Esophagus muscularis mucosa (tissue), 4 donors: ENCODE results near the gene GPR63.

Source experiments
- EP300 ChIP-seq: sonication (generic); formaldehyde crosslinking; IDR thresholded peaks from one replicate; pipeline ENCODE4 v1.6.1; 2017; ENCODE audit warnings: antibody characterized with exemption
- POLR2A ChIP-seq: fragments of 450-650 bp; IDR thresholded peaks from one replicate; pipeline ENCODE4 v1.6.1; 2017; ENCODE audit warnings: antibody characterized with exemption, moderate library complexity, mild to moderate bottlenecking, low read depth
- POLR2AphosphoS5 ChIP-seq, 2 donors: sonication (generic); formaldehyde crosslinking; IDR thresholded peaks; one replicate each; pipeline ENCODE4 v1.6.1; 2017; ENCODE audit warnings: antibody characterized with exemption in 2 of 2
- TF ChIP-seq, protein P1 (sequence below), 3 experiments: fragments of 200-600 bp in 2 of 3; fragments of 450-650 bp in 1 of 3; sonication (generic) in 2 of 3; IDR thresholded peaks; one replicate each; pipeline ENCODE4 v1.5.1; 2017 to 2019; ENCODE audit warnings: antibody characterized with exemption in 3 of 3, mild to moderate bottlenecking in 2 of 3, moderate library complexity in 1 of 3

DNA sequence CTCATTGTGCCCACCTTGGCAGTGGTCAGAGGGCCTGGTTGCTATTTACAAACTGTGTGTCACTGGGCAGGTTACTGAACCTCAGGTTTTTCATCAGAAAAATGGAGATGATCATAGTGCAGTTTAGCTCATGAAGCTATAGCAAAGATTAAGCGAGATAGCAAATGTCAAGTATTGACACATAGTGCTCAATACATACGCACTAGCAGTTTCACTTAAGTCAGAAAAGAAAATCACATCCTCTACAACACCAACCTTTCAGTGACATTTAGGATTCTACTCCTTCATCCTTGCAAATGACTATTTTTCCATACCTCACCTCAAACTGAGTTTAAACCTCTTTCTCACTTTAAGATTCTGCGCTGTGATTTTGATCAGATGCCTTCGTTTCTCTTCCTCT, 16.2 kb downstream of the GPR63 start:
- TF ChIP-seq, protein P1, sequence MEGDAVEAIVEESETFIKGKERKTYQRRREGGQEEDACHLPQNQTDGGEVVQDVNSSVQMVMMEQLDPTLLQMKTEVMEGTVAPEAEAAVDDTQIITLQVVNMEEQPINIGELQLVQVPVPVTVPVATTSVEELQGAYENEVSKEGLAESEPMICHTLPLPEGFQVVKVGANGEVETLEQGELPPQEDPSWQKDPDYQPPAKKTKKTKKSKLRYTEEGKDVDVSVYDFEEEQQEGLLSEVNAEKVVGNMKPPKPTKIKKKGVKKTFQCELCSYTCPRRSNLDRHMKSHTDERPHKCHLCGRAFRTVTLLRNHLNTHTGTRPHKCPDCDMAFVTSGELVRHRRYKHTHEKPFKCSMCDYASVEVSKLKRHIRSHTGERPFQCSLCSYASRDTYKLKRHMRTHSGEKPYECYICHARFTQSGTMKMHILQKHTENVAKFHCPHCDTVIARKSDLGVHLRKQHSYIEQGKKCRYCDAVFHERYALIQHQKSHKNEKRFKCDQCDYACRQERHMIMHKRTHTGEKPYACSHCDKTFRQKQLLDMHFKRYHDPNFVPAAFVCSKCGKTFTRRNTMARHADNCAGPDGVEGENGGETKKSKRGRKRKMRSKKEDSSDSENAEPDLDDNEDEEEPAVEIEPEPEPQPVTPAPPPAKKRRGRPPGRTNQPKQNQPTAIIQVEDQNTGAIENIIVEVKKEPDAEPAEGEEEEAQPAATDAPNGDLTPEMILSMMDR (IDR thresholded peaks at IDR 0.05): no peak
- TF ChIP-seq EP300 (no peak), POLR2A (no peak), POLR2AphosphoS5 (IDR thresholded peaks at IDR 0.05) (no peak)
